Measurements from ENCODE around the gene HOXD10.

DNA sequence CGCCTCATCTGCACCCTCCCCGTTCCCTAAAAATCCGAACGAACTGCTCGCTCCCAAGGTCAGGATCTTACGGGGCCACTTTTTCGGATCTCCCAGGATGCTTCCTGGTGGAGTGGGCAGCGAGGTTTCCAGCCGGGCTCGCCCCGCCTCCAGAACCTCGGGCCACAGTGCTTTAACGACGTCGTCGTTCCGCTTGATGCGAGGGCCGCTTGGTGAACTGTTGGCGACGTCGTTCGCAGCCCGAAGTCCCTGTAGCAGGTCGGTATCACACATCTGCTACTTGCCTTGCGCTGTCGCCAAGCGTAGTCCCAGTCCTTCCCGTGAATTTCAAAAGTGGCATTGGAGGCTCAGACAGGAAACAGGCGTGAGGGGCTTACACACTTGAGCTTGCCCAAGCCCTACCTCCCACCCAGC is 48.2 kb upstream of the HOXD10 start:
- TF ChIP-seq EZH2 (IDR thresholded peaks at IDR 0.05; ENCODE audit: borderline replicate concordance, low read length) (peak; percentile 89), CTCF (conservative IDR thresholded peaks at IDR 0.05 in 1 of 2, IDR thresholded peaks at IDR 0.05 in 1 of 2; ENCODE audit: extremely low read depth in 1 of 2, insufficient read depth in 1 of 2, low read depth in 1 of 2, low read length in 2 of 2) (no peak)

Measured in mammary epithelial cell (primary cell).